ENCODE data around the gene FHIT. TPM values are rescaled to one million over a fixed set of nuclear protein-coding genes. Genes with fewer than 3 reads are reported as not detected.

Gene FHIT
- total RNA-seq, 4 donors from 2014 or later: 7.5 to 20.1 (median 13.5) TPM

DNA sequence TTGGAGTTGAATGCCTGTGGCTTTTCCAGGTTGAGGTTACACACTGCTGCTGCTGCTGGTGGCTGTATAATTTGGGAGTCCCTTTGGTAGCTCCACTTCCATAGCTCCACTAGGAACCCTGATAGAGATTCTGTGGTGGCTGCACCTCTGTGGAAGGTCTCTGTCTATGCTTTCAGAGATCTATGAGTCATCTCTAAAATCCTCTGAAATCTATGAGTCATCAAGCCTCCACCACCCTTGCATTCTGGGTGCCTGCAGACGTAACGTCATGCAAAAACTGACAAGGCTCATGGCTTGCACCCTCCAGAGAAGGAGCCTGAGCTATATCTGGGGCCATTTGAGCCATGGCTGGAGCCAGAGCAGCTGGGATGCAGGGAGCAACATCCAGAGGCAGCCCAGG, 1164.4 kb downstream of the FHIT start:
- Histone ChIP-seq H3K36me3 (no peaks in the 10 kb centered on the region), H3K9me3 (peaks cover 0 to 8% of the 10 kb centered on the region in 2 donors), H3K27me3 (no peaks in the 10 kb centered on the region), H3K27ac (no peak overlapping the region), H3K4me3 (no peak overlapping the region), H3K4me1 (no peaks in the 10 kb centered on the region)
- intact Hi-C loops (cut with DNase I; ENCODE audit: low total_unique reads) (no loop called here), in situ Hi-C loops (cut with MboI; ENCODE audit: low pct_ligation_motif_present in 1 of 4, low pct_unique_long_range_greater_than_20kb in 1 of 4, low sequenced_read_pairs in 3 of 4) (no loop called here)
- TF ChIP-seq POLR2A (IDR thresholded peaks at IDR 0.05) (no peak), POLR2AphosphoS5 (IDR thresholded peaks at IDR 0.05) (no peak), EP300 (IDR thresholded peaks at IDR 0.05; ENCODE audit: low read depth) (no peak)
- TF ChIP-seq, protein P1, sequence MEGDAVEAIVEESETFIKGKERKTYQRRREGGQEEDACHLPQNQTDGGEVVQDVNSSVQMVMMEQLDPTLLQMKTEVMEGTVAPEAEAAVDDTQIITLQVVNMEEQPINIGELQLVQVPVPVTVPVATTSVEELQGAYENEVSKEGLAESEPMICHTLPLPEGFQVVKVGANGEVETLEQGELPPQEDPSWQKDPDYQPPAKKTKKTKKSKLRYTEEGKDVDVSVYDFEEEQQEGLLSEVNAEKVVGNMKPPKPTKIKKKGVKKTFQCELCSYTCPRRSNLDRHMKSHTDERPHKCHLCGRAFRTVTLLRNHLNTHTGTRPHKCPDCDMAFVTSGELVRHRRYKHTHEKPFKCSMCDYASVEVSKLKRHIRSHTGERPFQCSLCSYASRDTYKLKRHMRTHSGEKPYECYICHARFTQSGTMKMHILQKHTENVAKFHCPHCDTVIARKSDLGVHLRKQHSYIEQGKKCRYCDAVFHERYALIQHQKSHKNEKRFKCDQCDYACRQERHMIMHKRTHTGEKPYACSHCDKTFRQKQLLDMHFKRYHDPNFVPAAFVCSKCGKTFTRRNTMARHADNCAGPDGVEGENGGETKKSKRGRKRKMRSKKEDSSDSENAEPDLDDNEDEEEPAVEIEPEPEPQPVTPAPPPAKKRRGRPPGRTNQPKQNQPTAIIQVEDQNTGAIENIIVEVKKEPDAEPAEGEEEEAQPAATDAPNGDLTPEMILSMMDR (IDR thresholded peaks at IDR 0.05): no peak
- DNase-seq: no peak
- WGBS, 2 donors (ENCODE audit: low coverage in 1 of 2): 56% methylated on average over 2 of the region's 2 CpGs; no CpG with 5 or more reads in 1 of the 2 donors

DNA sequence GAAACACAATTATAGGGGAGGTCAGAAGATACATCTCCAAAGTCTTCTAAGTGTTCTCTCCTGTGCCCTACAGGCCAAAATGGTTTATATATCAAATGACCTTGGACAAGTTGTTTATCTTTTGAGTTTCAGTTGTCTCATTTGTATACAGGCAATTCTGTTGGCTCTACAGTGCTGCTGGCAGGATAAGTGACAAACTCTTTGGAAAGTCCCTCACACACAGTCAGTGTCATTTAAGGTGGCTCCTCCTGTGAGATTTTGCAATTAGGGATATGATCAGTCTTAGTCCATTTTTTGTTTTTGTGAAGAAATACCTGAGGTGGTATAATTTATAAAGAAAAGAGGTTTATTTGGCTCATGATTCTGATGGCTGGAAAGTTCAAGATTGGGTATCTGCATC, 1165.6 kb downstream of the FHIT start:
- no peak overlapping the region for H3K27ac ChIP-seq
- H3K4me3 ChIP-seq: no peak overlapping the region
- no peak for DNase-seq
- TF ChIP-seq POLR2AphosphoS5 (IDR thresholded peaks at IDR 0.05) (no peak), POLR2A (IDR thresholded peaks at IDR 0.05) (no peak), EP300 (IDR thresholded peaks at IDR 0.05; ENCODE audit: low read depth) (no peak)
- TF ChIP-seq, protein P1 (IDR thresholded peaks at IDR 0.05): no peak
- intact Hi-C loops (cut with DNase I; ENCODE audit: low total_unique reads): no loop called here
- in situ Hi-C loops (cut with MboI; ENCODE audit: low pct_ligation_motif_present in 1 of 4, low pct_unique_long_range_greater_than_20kb in 1 of 4, low sequenced_read_pairs in 3 of 4): no loop called here
- H3K9me3 ChIP-seq: peaks cover 0 to 8% of the 10 kb centered on the region in 2 donors
- no peaks in the 10 kb centered on the region for H3K4me1 ChIP-seq
- no peaks in the 10 kb centered on the region for H3K27me3 ChIP-seq
- no peaks in the 10 kb centered on the region for H3K36me3 ChIP-seq

DNA sequence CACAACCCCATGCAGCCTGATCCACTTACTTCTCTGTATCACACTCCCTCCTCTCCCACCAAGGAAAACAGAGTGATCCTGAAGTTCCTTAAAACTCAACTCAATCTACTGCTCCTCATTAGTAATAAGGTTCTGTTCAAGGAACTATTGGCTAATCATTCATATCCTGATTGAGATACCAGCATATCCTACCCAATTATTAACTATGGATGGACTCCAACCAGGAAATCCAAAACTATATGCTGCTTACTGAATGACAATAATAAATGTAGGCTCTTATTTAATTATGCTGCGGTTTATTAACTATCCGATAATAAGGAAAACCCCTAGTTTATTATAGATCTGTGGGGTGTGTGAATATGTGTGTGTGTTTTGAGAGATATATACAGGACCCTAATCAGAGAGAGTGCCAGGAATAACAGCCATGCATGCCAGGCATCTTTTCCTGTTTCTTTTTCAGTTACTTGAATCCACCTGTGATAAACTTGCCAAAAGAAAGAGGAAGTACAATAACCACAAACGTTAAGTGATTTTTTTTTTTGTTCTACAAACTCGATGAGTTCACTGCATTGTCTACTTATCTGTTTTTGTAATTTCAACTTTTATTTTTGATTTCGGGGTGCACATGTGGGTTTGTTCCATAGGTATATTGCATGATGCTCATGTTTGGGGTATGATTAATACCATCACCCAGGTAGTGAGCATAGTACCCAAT, 1169.7 kb downstream of the FHIT start:
- Histone ChIP-seq H3K36me3 (no peaks in the 10 kb centered on the region), H3K4me1 (no peaks in the 10 kb centered on the region), H3K27me3 (no peaks in the 10 kb centered on the region), H3K27ac (no peak overlapping the region), H3K4me3 (no peak overlapping the region), H3K9me3 (peaks cover 0 to 8% of the 10 kb centered on the region in 2 donors)
- DNase-seq: no peak
- in situ Hi-C loops (cut with MboI; ENCODE audit: low pct_ligation_motif_present in 1 of 4, low pct_unique_long_range_greater_than_20kb in 1 of 4, low sequenced_read_pairs in 3 of 4) (no loop called here), intact Hi-C loops (cut with DNase I; ENCODE audit: low total_unique reads) (no loop called here)
- 42 to 73% methylated on average over 5 of the region's 5 CpGs for WGBS, 2 donors (ENCODE audit: low coverage in 1 of 2)
- no peak for TF ChIP-seq POLR2A (IDR thresholded peaks at IDR 0.05)
- TF ChIP-seq POLR2AphosphoS5 (IDR thresholded peaks at IDR 0.05): no peak
- TF ChIP-seq EP300 (IDR thresholded peaks at IDR 0.05; ENCODE audit: low read depth): no peak
- TF ChIP-seq, protein P1 (IDR thresholded peaks at IDR 0.05): no peak

DNA sequence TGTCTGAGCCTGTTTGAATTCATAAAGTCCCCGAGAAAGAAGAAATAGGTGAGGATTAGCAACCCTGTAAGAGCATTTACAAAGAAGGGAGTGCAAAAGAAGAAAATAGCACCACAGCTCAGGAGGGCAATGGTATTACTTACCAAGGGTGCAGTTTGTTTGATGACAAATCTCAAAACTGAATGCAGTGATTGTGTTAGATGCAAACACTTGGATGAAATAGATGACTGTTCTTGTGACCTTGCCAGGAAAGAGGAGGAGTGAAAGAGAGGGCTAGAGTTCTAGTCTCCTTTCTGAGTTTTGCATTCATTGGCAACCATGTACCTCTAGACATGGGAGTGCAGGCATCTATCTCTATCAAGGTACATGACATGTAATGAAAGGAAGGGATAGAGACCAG, 1170.6 kb downstream of the FHIT start:
- H3K27me3 ChIP-seq: no peaks in the 10 kb centered on the region
- TF ChIP-seq EP300 (IDR thresholded peaks at IDR 0.05; ENCODE audit: low read depth): no peak
- no peak for TF ChIP-seq POLR2AphosphoS5 (IDR thresholded peaks at IDR 0.05)
- no peak for TF ChIP-seq POLR2A (IDR thresholded peaks at IDR 0.05)
- TF ChIP-seq, protein P1 (IDR thresholded peaks at IDR 0.05): no peak
- no peaks in the 10 kb centered on the region for H3K4me1 ChIP-seq
- WGBS, 2 donors (ENCODE audit: low coverage in 1 of 2): 60 to 80% methylated on average over 1 of the region's 1 CpG
- no peaks in the 10 kb centered on the region for H3K36me3 ChIP-seq
- no peak overlapping the region for H3K27ac ChIP-seq
- H3K9me3 ChIP-seq: peaks cover 0 to 8% of the 10 kb centered on the region in 2 donors
- intact Hi-C loops (cut with DNase I; ENCODE audit: low total_unique reads): no loop called here
- DNase-seq: no peak
- H3K4me3 ChIP-seq: no peak overlapping the region
- in situ Hi-C loops (cut with MboI; ENCODE audit: low pct_ligation_motif_present in 1 of 4, low pct_unique_long_range_greater_than_20kb in 1 of 4, low sequenced_read_pairs in 3 of 4): no loop called here

All from transverse colon (tissue), 4 donors.